Measurements from ENCODE around the gene RNASE11. TPM values are rescaled to one million over a fixed set of nuclear protein-coding genes. Genes with fewer than 3 reads are reported as not detected.

RNASE11 gene
- not detected in 2 replicates for total RNA-seq (ENCODE audit: low replicate concordance)

DNA sequence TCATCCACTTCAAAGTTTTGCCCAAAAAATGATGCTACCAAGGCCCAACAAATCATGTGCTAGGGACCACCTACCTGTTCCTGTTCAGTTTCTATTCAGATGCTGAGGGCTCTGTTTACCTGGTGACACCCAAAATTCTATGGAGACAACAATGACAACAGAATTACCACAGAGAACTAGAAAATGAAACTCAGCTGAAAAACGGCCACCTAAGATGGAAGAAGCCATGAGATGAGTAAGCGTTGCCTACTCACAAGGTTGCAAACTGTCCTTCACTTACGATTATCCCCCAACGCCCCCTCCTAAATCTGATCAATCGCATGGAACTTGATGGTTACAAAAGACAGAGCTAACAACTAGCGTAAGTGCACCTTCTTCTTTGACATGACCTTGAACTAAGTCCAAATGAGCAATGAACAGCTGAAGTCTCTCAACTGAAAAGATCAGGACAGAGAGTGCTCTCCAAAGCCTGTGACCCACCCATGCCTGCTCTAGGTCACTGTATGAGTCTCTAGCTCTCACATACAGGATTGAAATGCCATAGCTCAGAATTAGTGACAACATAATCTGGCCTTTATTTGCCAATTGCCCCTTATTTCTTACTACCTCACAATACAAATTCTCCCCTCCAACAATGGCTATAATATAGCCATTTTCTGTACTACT is at the start of gene RNASE11:
Gene RNASE11, minus strand, starts transcription at position 513 of the 666 bp plus-strand sequence.
- TF ChIP-seq, protein P1, sequence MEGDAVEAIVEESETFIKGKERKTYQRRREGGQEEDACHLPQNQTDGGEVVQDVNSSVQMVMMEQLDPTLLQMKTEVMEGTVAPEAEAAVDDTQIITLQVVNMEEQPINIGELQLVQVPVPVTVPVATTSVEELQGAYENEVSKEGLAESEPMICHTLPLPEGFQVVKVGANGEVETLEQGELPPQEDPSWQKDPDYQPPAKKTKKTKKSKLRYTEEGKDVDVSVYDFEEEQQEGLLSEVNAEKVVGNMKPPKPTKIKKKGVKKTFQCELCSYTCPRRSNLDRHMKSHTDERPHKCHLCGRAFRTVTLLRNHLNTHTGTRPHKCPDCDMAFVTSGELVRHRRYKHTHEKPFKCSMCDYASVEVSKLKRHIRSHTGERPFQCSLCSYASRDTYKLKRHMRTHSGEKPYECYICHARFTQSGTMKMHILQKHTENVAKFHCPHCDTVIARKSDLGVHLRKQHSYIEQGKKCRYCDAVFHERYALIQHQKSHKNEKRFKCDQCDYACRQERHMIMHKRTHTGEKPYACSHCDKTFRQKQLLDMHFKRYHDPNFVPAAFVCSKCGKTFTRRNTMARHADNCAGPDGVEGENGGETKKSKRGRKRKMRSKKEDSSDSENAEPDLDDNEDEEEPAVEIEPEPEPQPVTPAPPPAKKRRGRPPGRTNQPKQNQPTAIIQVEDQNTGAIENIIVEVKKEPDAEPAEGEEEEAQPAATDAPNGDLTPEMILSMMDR (IDR thresholded peaks at IDR 0.05; ENCODE audit: insufficient read depth, low read length), result no peak
- no peak for DNase-seq (ENCODE audit: low read depth)
- H3K4me3 ChIP-seq (ENCODE audit: low read depth, low read length), result no peak within 1 kb of the TSS

DNA sequence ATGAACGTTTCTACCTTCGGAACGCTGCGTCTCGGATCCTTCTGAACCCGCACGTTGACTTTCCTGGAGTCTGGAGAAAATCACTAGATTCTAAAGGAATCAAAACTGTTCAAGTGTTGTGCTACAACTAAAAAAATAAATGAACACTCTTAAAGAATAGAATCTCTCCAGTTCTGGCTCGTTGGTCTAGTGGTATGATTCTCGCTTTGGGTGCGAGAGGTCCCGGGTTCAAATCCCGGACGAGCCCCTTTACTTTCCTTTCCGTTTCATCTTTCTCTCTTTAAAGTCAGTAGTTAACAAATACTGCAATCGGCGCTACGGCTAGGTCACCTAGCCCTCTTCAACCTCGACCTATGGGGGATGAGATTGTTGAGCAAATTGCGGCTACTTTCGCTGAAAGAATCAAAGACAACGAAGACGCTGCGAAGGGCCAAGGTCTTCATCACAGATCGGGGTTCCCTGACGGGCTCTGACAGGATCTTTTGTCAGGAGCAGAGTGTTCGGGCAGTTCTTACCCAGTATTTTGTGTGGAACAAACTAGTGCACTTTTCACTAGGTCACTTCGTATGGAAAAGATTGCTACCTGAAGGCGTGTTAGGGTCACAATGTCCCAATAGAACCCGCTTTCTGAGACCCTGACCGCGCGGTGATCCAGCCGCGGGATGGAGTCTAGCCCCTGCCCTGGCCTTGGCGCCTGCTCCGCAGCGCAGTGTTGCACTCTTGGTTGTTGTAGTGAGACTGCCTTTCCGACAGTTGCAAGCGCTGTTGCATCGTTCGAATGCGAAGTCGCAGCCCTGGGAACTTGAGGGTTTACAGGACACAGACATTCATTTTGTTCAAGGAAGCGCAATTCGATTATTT is 45.3 kb upstream of the RNASE11 start:
- peak overlapping the region; percentile 58 for H3K4me3 ChIP-seq (ENCODE audit: low read depth, low read length)
- peak; percentile 87 for DNase-seq (ENCODE audit: low read depth)
- TF ChIP-seq, protein P1 (IDR thresholded peaks at IDR 0.05; ENCODE audit: insufficient read depth, low read length), result no peak

DNA sequence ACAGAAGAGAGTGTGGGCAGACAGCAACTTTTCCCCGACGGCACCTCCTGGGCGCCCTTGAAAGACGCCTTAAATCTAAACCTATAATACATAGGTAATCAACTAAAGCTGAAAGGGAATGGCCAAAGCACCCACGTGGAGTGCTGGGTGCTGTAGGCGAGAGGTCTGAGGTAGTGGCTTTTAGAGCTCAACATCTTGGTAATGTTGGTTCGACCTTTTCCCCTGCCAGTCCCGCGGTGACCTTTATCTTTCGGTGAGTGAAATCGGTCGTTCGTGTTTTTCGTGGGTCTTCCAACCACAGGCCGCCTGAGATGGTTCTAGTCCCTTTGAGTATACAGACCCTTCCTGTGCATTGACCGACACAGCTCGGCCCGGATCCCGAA is 44.6 kb upstream of the RNASE11 start:
- DNase-seq (ENCODE audit: low read depth), result no peak
- peak overlapping the region; percentile 58 for H3K4me3 ChIP-seq (ENCODE audit: low read depth, low read length)
- TF ChIP-seq, protein P1 (IDR thresholded peaks at IDR 0.05; ENCODE audit: insufficient read depth, low read length), result no peak

DNA sequence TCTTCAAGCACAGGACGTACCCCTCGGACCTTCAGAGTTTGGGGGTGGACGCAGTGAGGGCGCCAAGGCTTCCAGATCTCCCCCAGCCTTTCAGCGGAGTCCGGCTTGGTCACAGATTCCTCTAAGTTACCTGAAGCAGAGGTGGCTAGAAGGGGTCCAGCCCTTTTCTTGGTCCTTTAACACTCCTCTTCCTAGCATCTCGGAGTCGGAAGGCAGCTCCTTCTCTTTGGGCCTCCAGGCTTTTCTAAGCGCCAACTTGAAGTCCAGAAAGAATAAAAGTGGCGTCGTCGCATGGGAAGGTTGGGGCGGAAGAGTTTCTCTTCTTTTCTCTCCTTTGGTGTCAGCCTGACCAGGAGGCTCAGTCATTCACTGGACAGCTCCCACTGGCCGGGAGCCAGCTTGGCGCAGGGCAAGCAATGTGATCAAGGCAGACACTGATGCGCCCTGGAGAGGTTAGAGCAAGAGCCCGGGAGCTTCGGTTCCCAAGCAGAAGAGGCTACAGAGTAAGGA is 44.1 kb upstream of the RNASE11 start:
- DNase-seq (ENCODE audit: low read depth), result peak; percentile 61
- H3K4me3 ChIP-seq (ENCODE audit: low read depth, low read length), result peak overlapping the region; percentile 58
- TF ChIP-seq, protein P1 (IDR thresholded peaks at IDR 0.05; ENCODE audit: insufficient read depth, low read length), result no peak

DNA sequence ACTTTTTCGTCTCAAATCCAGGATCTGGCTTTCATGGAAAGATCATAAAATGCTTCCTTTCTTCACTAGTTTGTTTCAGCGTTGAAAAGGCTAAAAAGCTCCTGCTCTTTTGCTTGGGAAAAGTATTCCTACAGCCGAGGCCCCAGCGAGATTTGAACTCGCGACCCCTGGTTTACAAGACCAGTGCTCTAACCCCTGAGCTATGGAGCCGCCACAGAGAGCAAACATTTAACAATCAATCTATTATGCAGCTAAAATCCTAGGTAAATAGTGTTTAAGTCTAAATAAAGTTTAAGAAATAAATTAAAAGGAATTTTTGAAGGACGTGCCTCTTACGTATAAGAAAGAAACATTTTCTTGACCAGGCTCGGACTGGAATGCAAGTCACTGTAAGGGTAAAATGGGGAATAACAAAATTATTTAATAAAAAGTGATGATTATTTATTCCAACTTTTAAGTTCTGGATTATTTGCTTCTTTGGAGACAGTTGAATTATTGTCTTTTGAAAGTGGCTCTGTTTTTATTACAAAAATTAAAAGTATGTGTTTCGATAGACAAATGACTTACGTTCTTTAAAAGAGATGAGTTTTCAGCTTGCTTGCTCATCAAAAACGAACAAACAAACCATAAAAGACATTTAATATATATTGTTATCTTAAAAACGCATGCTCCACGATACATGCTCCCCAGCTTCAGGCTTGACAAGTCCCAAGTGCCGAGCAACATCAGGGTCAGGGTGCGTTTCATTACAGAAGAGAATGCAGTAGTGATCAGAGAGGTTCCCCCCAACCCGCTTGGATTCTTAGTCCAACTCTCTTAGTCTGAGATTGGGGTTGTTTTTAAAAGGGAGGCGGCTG is 43.5 kb upstream of the RNASE11 start:
- TF ChIP-seq, protein P1 (IDR thresholded peaks at IDR 0.05; ENCODE audit: insufficient read depth, low read length), result no peak
- peak overlapping the region; percentile 61 for H3K4me3 ChIP-seq (ENCODE audit: low read depth, low read length)
- peak; percentile 76 for DNase-seq (ENCODE audit: low read depth)

DNA sequence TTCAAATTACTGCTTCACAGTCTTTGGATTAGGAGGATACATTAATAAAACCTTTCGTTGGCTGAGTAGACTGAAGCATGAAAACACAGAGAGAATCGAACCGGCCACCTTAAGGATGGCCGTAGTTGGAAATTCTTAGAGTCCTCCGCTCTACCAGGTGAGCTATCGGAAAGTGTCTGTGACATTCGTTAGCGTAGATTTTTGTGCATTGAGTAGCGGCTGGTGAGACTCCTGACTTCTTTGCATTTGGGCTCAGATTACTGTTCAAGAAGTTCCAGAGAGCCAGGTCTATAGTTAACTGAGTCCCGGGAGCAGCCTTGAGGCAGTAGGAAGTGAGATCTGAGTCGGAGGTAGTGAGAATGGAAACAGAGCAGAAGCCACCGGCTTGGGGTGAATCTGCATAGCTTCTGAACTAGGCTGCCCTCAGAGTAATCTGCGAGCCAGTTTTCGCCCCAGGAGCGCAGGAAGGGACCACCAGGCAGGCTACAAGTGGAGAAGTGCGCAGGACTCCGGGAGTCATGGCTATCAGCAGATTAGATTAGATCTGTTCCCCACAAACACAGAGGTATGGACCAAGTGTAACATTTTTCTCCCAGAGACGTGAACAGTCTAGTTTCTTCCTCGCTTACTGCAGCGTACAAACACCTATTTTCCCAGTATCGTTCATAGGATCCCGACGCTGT is 42.7 kb upstream of the RNASE11 start:
- H3K4me3 ChIP-seq (ENCODE audit: low read depth, low read length), result peak overlapping the region; percentile 61
- TF ChIP-seq, protein P1 (IDR thresholded peaks at IDR 0.05; ENCODE audit: insufficient read depth, low read length), result no peak
- DNase-seq (ENCODE audit: low read depth), result peak; percentile 40

Data from fibroblast of the aortic adventitia (primary cell).